ENCODE measurements around the gene CFAP68.

The CFAP68 gene

DNA sequence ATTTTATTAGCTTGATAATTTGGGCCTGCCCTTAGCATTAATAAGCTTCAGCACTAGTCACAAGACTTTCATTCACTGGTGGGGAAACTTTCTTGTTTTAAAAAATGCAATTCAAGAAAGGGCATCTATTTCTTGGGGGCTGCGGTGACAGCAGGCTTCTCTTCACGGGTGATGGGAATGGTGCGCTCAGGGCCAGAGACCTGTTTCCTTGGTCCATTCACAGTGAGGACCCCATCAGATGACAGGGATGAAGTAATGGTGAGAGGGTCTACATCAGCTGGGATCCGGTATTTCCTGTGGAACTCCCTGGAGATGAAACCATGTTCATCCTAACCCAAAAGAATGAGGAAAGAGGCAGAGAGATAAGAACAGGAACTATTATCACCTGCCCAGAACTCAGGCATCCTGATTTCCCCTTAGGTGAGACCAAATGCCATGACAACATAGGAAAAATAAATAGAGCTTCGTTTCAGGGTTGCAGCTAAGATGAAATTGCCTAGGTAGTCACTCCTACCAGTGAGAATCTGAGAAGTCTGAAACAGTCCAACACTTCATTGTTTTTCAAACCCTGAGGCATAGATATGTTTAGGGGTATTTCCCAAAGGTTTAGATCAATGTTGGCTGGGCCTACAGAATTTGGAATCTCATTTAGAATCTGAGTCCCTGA is 29.4 kb downstream of the CFAP68 start:
- Histone ChIP-seq H3K9me3 (peaks cover 4% of the 10 kb centered on the region), H3K36me3 (no peaks in the 10 kb centered on the region), H3K27me3 (peaks cover 45% of the 10 kb centered on the region), H3K4me1 (ENCODE audit: control insufficient read depth in 1 of 2, insufficient read depth in 1 of 2, low read depth in 1 of 2, low read length in 1 of 2) (no peaks in the 10 kb centered on the region), H3K27ac (no peak overlapping the region), H3K4me3 (ENCODE audit: low read depth in 1 of 2, low read length in 1 of 2) (no peak overlapping the region)
- TF ChIP-seq, protein P1, sequence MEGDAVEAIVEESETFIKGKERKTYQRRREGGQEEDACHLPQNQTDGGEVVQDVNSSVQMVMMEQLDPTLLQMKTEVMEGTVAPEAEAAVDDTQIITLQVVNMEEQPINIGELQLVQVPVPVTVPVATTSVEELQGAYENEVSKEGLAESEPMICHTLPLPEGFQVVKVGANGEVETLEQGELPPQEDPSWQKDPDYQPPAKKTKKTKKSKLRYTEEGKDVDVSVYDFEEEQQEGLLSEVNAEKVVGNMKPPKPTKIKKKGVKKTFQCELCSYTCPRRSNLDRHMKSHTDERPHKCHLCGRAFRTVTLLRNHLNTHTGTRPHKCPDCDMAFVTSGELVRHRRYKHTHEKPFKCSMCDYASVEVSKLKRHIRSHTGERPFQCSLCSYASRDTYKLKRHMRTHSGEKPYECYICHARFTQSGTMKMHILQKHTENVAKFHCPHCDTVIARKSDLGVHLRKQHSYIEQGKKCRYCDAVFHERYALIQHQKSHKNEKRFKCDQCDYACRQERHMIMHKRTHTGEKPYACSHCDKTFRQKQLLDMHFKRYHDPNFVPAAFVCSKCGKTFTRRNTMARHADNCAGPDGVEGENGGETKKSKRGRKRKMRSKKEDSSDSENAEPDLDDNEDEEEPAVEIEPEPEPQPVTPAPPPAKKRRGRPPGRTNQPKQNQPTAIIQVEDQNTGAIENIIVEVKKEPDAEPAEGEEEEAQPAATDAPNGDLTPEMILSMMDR (IDR thresholded peaks at IDR 0.05) = no peak

DNA sequence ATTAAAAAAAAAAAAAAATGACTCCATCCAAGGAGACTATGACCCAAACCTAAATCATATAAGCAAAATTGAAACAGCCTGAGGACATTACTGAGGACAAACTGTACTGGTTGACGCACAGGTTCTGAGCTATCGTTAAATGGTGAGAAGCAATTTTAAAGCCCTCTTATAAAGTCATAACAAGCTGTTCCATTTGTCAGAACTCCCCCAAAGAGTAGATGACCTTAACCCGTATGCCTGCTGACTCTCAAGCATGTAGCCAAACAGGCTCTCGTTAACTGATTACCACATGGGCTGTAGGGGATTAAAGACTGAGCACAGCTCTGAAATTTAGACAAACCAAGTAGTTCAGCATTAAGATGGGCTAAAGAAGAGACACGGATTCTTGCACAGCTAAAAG is 30.0 kb downstream of the CFAP68 start:
- H3K4me3 ChIP-seq (ENCODE audit: low read depth in 1 of 2, low read length in 1 of 2) = no peak overlapping the region
- peaks cover 51% of the 10 kb centered on the region for H3K27me3 ChIP-seq
- no peaks in the 10 kb centered on the region for H3K4me1 ChIP-seq (ENCODE audit: control insufficient read depth in 1 of 2, insufficient read depth in 1 of 2, low read depth in 1 of 2, low read length in 1 of 2)
- TF ChIP-seq, protein P1 (IDR thresholded peaks at IDR 0.05) = no peak
- H3K27ac ChIP-seq = no peak overlapping the region
- peaks cover 4% of the 10 kb centered on the region for H3K9me3 ChIP-seq
- H3K36me3 ChIP-seq = no peaks in the 10 kb centered on the region

DNA sequence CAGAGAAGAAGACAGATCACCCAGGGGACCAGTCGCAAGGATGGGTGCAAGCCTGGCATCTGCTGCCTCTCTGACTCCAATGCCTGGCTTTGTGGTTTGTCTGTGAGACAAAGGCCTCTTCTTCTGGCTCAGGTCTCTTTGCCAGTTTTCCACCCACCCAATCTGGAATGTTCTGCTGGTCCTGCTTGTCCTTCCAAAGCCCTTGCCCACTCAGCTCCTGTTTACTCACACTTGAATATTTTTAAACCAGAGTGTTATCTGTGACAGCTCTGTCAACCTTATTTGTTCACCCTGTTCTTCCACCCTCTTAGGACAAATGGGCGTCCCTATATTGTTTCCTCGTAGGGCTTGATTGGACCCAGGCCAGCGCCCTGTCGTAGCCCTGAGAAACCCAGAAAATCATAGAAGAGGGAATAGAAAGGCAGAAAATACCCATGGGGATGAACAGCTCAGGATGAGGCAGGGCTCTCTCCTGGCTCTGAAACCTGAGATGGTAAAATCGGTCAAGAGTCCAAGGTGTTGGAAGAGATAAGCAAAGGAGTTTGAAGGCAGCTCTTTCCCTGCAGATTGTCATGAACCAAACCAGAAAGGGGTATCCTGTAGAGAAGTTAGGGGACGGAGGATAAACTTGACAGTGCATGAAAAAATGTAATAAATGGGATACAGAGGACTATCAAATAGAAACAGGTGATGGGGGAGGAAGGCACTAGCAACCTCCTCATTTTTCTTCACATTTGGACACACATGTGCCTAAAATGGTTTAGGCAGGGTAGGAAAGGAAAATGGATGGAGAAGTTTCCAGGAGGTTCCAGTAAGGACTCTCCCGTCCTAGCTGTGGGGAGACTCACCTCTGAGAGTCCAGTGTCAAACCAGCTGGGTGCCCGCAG is 31.6 kb downstream of the CFAP68 start:
- H3K4me3 ChIP-seq (ENCODE audit: low read depth in 1 of 2, low read length in 1 of 2) = no peak overlapping the region
- peaks cover 66% of the 10 kb centered on the region for H3K27me3 ChIP-seq
- H3K4me1 ChIP-seq (ENCODE audit: control insufficient read depth in 1 of 2, insufficient read depth in 1 of 2, low read depth in 1 of 2, low read length in 1 of 2) = no peaks in the 10 kb centered on the region
- no peaks in the 10 kb centered on the region for H3K9me3 ChIP-seq
- no peak overlapping the region for H3K27ac ChIP-seq
- H3K36me3 ChIP-seq = no peaks in the 10 kb centered on the region
- TF ChIP-seq, protein P1 (IDR thresholded peaks at IDR 0.05) = no peak

DNA sequence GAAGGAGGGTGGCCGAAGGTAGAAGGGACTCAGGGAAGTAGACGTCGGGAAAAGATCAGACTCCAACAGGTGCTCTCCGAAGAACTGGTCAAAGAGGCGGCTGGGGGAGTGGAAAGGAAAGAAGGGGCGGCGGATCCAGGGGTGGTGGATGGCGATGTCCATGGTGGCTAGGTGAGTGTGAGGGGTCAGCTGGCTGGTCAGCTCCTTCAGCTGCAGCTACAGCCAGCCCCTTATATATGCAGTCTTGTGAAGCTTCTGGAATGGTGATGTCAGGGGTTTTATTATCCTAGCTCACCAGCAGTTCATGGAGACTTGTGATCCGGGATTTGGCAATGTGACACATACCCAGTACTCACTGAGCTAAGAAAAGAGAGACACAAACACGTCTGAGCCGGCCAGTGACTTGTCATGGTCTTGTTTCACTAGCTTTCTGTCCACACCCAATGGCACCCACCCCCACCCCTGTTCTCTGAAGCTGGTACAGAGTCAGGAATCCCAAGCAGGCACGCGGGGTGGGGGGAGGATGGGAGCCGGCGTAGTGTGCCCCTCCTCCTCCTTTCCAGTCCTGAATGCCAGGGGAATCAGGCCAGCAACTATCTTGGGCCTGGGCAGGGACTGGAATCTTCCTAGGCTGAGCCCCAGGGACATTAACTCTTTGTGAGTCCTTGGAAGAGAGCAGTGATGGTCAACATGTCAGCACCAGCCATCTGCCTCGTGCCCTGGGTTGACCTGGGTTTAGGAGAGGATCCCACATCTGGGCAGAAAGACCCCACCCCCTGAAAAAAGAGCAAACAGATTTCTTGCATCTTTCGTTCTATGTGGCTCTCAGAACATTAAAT is 32.4 kb downstream of the CFAP68 start, which contains the start of gene CRYAB:
TSS of gene CRYAB (minus strand) at position 208 of the 839 bp plus-strand sequence. CDS start at position 162, 46 bp downstream.
- peaks cover 73% of the 10 kb centered on the region for H3K27me3 ChIP-seq
- H3K36me3 ChIP-seq = no peaks in the 10 kb centered on the region
- H3K9me3 ChIP-seq = no peaks in the 10 kb centered on the region
- H3K4me1 ChIP-seq (ENCODE audit: control insufficient read depth in 1 of 2, insufficient read depth in 1 of 2, low read depth in 1 of 2, low read length in 1 of 2) = no peaks in the 10 kb centered on the region
- no peak within 1 kb of the TSS for H3K27ac ChIP-seq
- no peak within 1 kb of the TSS for H3K4me3 ChIP-seq (ENCODE audit: low read depth in 1 of 2, low read length in 1 of 2)
- TF ChIP-seq, protein P1 (IDR thresholded peaks at IDR 0.05) = no peak

DNA sequence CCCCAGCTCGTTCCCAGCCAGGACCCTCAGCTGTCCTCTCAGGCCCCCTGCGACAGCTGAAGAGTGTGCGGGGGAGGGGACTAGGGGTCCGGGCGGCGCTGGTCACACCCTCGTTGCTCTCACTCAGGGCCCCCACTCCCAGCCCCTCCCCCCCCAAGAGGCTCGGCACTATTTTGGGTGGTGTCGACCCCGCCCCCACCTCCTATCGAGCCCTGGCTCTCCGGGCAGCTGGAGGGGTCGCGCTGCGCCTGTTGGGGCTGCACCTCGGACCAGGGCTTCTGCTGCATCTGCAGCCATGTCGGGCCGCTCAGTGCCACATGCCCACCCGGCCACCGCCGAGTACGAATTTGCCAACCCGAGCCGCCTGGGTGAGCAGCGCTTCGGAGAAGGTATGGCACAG is 33.2 kb downstream of the CFAP68 start, which contains the start of gene HSPB2:
TSS of gene HSPB2 (plus strand) at position 200 of the 400 bp plus-strand sequence. CDS start at position 296, 96 bp downstream.
- H3K4me3 ChIP-seq (ENCODE audit: low read depth in 1 of 2, low read length in 1 of 2) = no peak within 1 kb of the TSS
- no peak within 1 kb of the TSS for H3K27ac ChIP-seq
- TF ChIP-seq, protein P1 (IDR thresholded peaks at IDR 0.05) = no peak
- peaks cover 73% of the 10 kb centered on the region for H3K27me3 ChIP-seq
- no peaks in the 10 kb centered on the region for H3K9me3 ChIP-seq
- no peaks in the 10 kb centered on the region for H3K4me1 ChIP-seq (ENCODE audit: control insufficient read depth in 1 of 2, insufficient read depth in 1 of 2, low read depth in 1 of 2, low read length in 1 of 2)
- H3K36me3 ChIP-seq = no peaks in the 10 kb centered on the region

Data from neutrophil (primary cell).